KBM-7 (cell line): Measurements from ENCODE around the gene VIM.

ENCODE experiments used
- DNase-seq: peaks from one replicate; pipeline ENCODE4 v3.0.0-alpha.2; 2015
- in situ Hi-C: fragments of 300-500 bp; cut with MboI; formaldehyde crosslinking; loops from 2 replicates; pipeline ENCODE4 v1.14.3; 2020; ENCODE audit warnings: low sequenced_read_pairs, low pct_unique_long_range_greater_than_20kb, mixed read lengths

VIM gene

DNA sequence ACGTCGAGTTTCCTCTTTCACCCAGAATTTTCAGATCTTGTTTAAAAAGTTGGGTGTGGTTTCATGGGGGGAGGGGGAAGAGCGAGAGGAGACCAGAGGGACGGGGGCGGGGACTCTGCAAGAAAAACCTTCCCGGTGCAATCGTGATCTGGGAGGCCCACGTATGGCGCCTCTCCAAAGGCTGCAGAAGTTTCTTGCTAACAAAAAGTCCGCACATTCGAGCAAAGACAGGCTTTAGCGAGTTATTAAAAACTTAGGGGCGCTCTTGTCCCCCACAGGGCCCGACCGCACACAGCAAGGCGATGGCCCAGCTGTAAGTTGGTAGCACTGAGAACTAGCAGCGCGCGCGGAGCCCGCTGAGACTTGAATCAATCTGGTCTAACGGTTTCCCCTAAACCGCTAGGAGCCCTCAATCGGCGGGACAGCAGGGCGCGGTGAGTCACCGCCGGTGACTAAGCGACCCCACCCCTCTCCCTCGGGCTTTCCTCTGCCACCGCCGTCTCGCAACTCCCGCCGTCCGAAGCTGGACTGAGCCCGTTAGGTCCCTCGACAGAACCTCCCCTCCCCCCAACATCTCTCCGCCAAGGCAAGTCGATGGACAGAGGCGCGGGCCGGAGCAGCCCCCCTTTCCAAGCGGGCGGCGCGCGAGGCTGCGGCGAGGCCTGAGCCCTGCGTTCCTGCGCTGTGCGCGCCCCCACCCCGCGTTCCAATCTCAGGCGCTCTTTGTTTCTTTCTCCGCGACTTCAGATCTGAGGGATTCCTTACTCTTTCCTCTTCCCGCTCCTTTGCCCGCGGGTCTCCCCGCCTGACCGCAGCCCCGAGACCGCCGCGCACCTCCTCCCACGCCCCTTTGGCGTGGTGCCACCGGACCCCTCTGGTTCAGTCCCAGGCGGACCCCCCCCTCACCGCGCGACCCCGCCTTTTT lies at the start of gene VIM:
Gene VIM (plus strand): TSS at position 151 of the 925 bp plus-strand sequence. CDS start 1,182 bp downstream, outside the sequence.
- peak; percentile 92 for DNase-seq
- in situ Hi-C loops, result loop anchor here (25.0 kb wide), 1 partner anchor 341 kb away; no protein-coding TSS in a partner anchor

DNA sequence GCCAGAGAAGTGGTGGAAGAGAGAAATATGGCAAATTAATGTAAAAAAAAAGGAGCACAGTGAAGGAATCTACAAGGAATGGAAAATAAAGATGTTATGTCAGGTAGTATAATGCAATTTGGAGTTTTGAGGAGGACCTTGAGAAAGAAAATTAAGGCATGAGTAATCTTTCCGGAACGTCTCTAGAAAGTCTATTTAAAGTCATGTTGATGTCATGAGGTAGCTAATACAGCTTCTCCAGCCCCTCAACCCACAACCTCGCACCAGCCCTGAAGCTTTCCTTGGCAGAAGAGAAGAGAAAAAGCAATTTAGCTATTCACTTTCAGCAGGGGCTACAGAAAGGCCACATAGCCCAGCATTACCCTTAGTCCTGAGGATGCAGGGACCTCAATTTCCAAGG lies 49.0 kb upstream of the VIM start:
- DNase-seq, result no peak
- in situ Hi-C loops, result no loop called here

DNA sequence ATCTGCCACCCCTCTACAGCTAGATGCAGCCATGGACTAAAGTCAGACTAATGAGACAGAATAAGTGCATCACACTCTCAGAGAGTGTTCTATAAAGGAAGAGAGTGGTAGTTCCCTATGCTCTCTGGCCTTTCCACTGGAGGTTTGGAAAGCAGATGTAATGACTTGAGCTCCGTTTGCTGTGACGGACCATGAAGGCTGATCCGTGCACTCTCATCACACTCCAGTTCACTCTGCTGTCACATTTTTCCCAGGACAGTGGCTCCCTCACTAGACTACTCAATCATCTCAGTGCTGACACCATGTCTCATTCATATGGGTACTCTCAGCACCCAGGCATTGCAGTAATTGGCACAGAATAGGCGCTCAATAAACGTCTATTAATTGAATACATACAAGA lies 46.9 kb upstream of the VIM start:
- no peak for DNase-seq
- in situ Hi-C loops, result no loop called here

DNA sequence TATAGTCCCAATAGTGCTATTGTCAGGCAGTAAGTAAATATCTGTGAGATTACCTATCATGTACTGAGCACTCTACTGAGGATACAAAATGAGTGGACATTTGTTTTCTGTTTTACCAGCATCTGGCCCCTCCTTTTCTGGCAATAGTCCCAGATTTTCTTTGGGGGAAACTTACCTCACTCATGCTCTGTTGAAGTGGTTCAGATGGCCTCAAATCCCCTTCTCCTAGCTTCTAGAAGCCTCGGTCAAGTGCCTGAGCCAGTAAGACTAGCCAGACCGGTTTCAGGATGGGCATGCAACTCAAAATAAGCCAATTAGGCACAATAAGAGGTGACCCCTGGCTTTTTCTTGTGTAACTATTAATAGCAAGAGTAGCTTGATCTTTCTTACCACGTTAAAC lies 46.3 kb upstream of the VIM start:
- DNase-seq, result no peak
- in situ Hi-C loops, result no loop called here

DNA sequence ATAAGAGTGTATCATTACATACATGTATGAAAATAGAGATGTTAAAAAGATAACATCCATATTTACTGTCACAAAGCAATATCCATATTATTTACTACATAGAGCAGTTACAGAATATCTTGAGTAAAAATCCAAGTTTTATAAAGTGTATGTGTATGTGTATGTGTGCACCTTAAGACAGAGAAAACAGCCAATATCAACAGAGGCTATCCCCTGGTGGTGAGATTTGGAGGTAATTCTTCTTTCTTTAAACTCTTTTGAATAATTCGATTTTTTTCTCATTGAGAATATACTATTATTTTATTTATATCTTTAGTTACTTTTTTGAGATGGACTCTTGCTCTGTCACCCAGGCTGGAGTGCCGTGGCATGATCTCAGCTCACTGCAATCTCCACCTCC lies 44.9 kb upstream of the VIM start:
- no peak for DNase-seq
- in situ Hi-C loops, result no loop called here

DNA sequence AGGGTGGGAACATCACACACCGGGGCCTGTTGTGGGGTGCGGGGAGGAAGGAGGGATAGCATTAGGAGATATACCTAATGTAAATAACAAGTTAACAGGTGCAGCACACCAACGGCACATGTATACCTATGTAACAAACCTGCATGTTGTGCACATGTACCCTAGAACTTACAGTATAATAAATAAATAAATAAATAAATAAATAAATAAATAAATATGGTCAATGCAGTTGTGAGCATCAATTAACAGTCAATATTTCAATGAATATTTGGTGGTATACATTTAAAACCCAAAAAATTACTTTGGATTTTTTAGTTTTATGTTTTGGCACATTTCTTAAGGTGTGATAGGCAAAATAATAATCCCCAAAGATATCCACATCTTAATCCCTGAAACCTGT lies 42.2 kb upstream of the VIM start:
- in situ Hi-C loops, result no loop called here
- DNase-seq, result no peak

DNA sequence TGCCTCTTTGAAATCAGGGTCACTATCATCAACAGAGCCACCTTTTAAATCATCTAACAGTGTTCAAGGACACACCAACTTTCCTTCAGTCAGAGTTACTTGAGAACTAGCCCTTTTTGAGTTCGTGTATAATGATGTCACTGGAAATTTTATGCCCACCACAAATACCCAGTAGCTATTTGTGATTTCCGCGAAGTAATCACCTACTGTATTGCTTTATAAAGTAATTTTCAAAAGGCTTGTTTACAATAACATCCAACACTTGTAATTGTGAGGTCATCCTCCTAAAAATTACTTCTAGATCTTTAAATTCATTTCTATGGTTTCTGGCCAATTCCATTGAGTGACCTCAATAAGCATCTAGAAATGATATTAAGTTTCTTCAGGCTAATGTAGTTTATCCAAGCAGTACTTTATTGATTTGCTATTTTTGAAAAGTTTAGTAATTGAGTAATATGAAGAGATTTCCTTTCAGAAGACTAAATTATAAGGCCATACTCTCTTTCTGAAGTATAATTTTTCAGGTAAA lies 39.3 kb upstream of the VIM start:
- DNase-seq, result no peak
- in situ Hi-C loops, result no loop called here

DNA sequence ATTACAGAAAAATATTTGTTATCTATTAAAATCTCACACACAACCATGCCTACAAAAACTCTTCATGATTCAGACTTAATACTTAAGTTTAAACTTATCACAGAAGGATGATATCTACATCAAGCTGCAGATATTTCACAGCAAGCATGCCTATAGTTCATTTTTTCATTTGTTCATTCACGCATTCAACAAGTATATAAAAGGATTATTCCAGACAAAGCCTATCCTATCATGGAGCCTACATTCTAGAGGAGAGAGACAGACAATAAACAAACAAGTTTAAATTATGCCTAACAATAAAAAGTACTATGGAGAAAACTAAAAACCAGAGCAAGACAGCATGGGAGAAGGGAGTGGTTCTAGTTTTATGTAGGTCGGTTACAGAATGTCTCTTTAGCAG lies 37.4 kb upstream of the VIM start:
- in situ Hi-C loops, result no loop called here
- DNase-seq, result no peak

DNA sequence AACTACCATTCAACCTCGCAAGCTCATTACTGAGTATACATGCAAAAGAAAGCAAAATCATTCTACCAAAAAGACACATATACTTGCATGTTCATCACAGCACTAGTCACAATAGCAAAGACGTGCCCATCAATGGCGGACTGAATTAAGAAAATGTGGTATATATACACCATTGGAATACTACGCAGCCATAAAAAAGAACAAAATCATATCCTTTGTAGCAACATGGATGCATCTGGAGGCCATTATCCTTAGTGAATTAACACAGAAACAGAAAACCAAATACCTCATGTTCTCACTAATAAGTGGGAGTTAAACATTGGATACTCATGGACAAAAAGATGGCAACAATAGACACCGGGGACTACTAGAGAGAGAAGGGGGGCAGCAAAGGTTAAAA lies 33.0 kb upstream of the VIM start:
- no peak for DNase-seq
- in situ Hi-C loops, result no loop called here

DNA sequence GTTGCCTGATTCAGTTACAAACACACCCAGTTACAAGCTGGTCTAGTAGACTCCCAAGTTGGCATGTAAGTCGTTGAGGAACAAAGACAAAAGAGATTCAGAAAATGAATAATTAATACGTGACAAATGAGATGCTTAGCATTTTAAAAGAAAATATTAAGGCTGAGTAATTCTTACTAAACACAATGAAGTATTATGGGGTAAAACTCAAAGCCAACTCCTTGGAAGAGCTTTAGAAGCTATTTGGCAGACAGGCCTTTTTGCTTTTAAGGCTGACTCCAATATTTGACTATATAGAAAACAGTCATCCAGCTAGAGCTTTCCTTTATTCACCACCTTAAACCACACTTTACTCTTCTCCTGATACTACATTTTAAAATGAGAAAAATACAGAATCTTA lies 32.0 kb upstream of the VIM start:
- in situ Hi-C loops, result no loop called here

DNA sequence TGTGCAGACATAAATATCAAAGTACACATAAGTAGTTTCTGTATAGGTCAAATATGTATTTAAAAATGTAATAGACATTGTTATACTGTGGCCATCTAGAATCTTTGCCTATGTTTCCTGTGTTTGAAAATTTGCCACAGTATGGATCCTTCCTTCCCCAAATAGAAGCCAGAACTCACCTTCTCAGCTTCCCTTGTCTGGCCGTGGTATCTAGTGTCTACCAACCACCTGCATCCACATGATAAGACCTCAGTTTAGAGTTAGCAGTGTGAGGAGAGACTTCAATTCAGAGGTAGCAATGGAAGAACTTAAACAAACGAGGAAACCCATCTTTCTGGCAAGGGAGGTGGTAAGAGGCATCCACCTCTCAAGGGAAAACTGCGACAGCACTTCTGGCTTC lies 31.5 kb upstream of the VIM start:
- in situ Hi-C loops, result no loop called here
- DNase-seq, result no peak

More for the DNA sequence above, 32.0 kb upstream of the VIM start:
- no peak for DNase-seq

DNA sequence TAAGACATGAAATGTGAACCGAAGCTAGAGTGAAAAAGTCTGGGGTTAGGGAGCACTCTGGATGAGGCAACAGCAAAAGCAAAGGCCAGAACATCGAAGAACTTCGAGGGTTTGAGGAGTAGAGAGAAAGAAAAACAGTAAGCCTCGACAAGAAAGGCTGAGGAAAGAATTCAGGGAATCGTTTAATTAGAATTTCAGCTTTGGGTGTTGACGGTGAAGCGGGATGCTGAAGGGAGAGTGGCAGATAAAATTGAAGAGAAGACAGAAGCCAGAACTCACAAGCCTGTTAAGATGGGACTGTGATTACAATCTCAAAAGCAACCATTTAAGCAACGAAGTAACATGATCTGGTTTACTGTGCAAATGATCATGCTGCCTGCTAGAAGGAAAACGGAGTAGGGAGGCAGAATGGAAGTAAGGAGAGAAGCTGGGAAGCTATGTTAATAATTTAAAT lies 28.7 kb upstream of the VIM start:
- peak; percentile 19 for DNase-seq

DNA sequence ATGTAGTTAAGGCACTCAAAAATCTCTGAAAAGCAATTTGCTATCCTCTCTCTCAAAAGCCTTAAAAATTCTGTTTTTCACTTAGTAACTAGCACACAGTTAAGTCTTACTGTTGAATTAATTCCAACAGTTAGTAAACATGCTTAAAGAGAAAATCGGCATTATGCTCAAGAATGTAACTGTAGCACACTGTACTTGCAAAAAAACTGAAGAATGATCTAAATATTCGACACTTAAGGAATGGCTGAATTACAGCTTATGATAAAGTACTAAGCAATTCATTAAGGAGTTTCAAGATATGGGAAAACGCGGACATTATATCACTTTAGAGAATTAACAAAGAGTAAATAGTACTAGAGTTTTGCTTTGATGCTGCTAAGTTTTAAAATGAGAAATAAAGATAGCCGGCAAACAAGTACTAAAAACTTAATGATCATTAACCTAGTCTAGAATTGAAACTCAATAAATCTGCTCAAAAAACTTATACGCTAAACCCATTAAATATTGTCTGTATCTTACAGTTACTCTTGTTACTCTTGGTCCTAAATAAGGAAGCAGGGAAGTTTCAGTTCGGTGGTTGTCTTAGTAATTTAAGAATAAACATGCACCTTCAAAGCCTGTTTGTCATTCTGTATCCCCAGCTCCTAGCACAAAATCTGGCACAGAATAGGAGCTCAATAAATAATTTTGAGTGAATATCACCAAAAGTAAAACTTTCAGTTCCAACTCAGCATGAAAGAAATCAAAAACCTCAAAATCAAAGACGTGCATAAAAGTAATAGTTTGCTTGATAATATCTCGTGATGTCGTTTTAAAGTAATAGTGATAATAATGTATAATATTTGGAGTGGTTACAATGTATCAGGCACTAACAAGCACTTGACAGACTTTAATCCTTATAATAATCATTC lies 27.8 kb upstream of the VIM start:
- in situ Hi-C loops, result no loop called here

More for the DNA sequence above, 28.7 kb upstream of the VIM start:
- in situ Hi-C loops, result no loop called here

DNA sequence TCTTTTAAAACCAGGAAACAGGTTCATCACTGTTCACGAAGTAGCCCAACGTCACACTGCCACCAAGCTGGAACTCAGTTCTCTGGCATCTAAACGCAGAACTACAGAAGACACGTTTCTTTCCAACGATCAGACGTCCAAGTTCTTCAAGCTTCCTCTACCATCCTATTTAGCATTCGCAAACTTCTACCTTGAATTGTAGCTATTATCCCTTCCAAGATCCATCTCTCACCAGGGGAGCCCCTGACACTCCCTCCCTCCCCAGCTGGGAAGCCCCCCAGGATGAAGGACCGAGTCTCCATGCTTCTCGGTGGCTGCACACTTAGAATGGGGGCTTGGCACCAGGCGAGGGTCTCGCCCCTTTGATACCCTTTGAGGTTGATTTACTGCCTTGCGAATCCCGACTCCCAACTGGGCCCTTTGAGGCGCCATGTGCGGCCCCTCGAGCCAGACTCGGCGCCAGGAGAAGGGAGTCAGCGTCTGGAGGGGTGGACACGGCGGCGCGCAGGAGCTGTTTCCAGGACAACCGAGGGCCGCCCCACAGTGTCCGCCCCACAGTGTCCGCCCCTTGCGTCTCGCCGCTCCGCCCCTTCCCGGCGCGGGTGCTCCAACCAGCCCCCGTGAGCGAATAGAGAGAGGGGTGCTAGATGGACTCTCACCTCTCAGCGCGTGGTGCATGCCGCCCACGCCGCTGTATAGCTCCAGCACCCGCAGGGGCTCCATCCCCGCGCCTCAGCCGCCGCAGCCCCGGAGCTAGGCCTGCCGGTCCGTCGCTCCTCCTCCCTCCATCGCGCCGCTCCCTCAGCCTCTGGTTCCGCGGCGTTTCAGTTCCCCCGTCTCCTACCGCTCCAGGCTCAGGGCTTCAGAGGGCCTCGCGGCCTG lies 26.9 kb upstream of the VIM start, which contains the start of gene TRDMT1:
Gene TRDMT1 (minus strand): TSS at position 761 of the 882 bp plus-strand sequence. CDS start 38 bp downstream, at position 723.
- in situ Hi-C loops, result no loop called here
- peak; percentile 91 for DNase-seq

More for the DNA sequence above, 27.8 kb upstream of the VIM start:
- peak; percentile 50 for DNase-seq

DNA sequence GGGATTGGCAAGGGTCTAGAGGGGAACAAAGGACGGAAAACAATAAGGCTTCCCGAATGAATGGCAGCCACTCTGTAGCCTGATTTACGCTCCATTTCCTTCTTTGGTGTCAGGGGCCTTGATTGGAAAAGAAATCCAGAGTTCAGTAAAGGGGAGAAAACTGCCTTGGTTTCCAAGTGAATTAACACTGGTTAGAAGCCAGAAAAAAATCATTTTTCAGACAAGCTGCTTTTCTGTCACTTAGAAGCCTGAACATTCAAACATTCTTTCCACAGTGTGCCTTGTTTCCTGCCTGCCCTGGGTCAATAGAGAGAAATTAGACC lies 26.3 kb upstream of the VIM start:
- in situ Hi-C loops, result no loop called here
- no peak for DNase-seq

DNA sequence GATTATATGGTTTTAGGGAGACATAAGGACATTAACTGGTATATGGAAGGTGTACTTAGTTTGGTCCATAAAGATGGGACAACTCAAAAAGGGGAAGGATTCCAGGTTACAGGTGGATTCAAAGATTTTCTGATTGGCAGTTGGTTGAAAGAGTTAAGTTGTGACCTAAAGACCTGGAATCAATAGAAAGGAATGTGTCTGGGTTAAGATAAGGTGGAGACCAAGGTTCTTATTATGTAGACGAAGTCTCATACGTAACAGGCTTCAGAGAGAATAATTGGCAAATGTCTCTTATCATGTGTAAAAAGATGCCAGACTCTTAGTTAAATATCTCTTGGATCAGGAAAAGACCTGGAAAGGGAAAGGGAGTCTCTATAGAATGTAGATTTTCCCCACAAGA lies 25.5 kb upstream of the VIM start:
- no peak for DNase-seq
- in situ Hi-C loops, result no loop called here

DNA sequence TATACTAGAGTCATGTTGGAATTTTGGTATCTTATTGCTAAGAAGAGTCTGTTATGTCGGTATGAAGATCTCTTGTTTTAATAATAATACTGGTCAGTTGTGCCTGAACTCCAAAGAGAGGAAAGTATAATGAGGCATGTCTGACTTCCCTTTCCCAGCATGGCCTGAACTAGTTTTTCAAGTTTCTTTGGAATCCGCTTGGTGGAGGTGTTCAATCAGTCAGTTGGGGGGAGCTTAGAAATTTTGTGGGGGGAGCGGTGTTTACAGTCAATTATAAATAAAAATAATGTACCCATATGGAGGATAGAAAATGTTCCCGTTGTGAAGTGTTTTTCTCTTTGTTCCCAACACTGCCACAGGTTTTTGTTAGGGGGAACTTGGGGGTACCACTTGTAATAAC lies 25.0 kb upstream of the VIM start:
- in situ Hi-C loops, result no loop called here
- no peak for DNase-seq

DNA sequence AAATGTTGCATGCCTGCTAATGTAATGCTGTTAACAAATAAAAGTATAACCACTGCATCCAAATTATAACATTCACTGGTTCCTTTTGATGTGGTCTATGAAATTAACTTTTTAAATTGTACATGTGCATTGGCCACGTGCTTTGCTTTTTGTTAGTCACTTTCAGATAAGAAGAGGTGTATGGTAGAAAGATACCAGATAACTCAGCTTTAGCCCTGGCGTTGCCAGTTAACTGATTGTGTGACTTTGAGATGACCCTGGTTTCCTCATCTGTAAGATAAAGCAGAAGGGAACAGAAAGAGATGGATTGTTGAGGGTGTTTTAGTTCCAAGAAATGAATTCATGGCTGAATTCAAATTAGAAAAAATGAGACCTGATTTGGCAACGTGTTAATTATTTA lies 24.6 kb upstream of the VIM start:
- in situ Hi-C loops, result no loop called here
- DNase-seq, result no peak

DNA sequence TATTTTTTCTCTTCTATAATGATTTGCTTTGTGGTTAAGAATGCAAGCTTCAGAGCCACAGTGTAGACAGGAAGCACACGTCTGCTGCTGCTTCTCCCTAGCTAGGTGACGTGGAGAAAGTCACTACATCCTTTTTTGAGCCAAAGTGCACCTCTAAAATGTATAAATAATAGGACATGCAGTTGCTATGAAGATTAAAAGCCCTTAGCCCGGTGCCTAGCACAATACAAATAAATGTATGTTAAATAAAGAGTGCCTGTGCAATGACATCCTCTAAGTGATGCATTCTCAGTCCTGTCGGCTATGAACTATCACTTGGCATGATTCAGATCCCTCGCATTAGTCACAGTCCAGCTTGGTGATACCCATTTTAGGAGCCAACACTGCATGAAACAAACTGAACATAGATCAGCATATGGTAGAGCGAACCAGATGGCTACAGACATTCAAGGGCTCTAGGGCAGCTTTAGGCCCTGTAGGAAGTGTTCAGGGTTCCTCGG lies 21.8 kb upstream of the VIM start:
- peak; percentile 67 for DNase-seq
- in situ Hi-C loops, result no loop called here
